ENCODE measurements around the gene SLC2A9. TPM values are rescaled to one million over a fixed set of nuclear protein-coding genes. Genes with fewer than 3 reads are reported as not detected.

Gene SLC2A9
- total RNA-seq, 1 donor from 2014 or later = 8.2 TPM

- Histone ChIP-seq H3K36me3 (no peaks in the 10 kb centered on the region), H3K9me3 (replicated peaks) (no peaks in the 10 kb centered on the region), H3K27me3 (ENCODE audit: low read depth) (no peaks in the 10 kb centered on the region), H3K27ac (replicated peaks) (no peak overlapping the region), H3K4me3 (no peak overlapping the region), H3K4me1 (no peaks in the 10 kb centered on the region)
- intact Hi-C loops (cut with micrococcal nuclease) = no loop called here
- no peak for DNase-seq
- no peak for TF ChIP-seq CTCF (IDR thresholded peaks at IDR 0.05; ENCODE audit: borderline replicate concordance)
These were observed 66.8 kb downstream of the SLC2A9 start for GRCh38 chr4:9954468-9954867.

- H3K27me3 ChIP-seq (ENCODE audit: low read depth) = no peaks in the 10 kb centered on the region
- no peak for TF ChIP-seq CTCF (IDR thresholded peaks at IDR 0.05; ENCODE audit: borderline replicate concordance)
- intact Hi-C loops (cut with micrococcal nuclease) = no loop called here
- no peak overlapping the region for H3K4me3 ChIP-seq
- DNase-seq = no peak
- no peaks in the 10 kb centered on the region for H3K4me1 ChIP-seq
- H3K27ac ChIP-seq (replicated peaks) = no peak overlapping the region
- no peaks in the 10 kb centered on the region for H3K36me3 ChIP-seq
- H3K9me3 ChIP-seq (replicated peaks) = no peaks in the 10 kb centered on the region
These were observed 68.2 kb downstream of the SLC2A9 start for GRCh38 chr4:9953089-9953488.

GRCh38 chr4:9952415-9952950 is 68.8 kb downstream of the SLC2A9 start:
- H3K4me3 ChIP-seq = no peak overlapping the region
- DNase-seq = no peak
- H3K36me3 ChIP-seq = no peaks in the 10 kb centered on the region
- TF ChIP-seq CTCF (IDR thresholded peaks at IDR 0.05; ENCODE audit: borderline replicate concordance) = no peak
- no peaks in the 10 kb centered on the region for H3K9me3 ChIP-seq (replicated peaks)
- H3K4me1 ChIP-seq = peaks cover 5% of the 10 kb centered on the region
- H3K27ac ChIP-seq (replicated peaks) = no peak overlapping the region
- intact Hi-C loops (cut with micrococcal nuclease) = no loop called here
- no peaks in the 10 kb centered on the region for H3K27me3 ChIP-seq (ENCODE audit: low read depth)

GRCh38 chr4:9949573-9949972 is 71.7 kb downstream of the SLC2A9 start:
- Histone ChIP-seq H3K4me1 (peaks cover 14% of the 10 kb centered on the region), H3K9me3 (replicated peaks) (no peaks in the 10 kb centered on the region), H3K36me3 (no peaks in the 10 kb centered on the region), H3K4me3 (no peak overlapping the region), H3K27ac (replicated peaks) (no peak overlapping the region), H3K27me3 (ENCODE audit: low read depth) (no peaks in the 10 kb centered on the region)
- no peak for DNase-seq
- no peak for TF ChIP-seq CTCF (IDR thresholded peaks at IDR 0.05; ENCODE audit: borderline replicate concordance)
- intact Hi-C loops (cut with micrococcal nuclease) = no loop called here

GRCh38 chr4:9947168-9948062 is 73.9 kb downstream of the SLC2A9 start:
- Histone ChIP-seq H3K4me1 (peaks cover 14% of the 10 kb centered on the region), H3K36me3 (no peaks in the 10 kb centered on the region), H3K9me3 (replicated peaks) (no peaks in the 10 kb centered on the region), H3K27me3 (ENCODE audit: low read depth) (no peaks in the 10 kb centered on the region), H3K27ac (replicated peaks) (peak overlapping the region; percentile 82), H3K4me3 (no peak overlapping the region)
- TF ChIP-seq CTCF (IDR thresholded peaks at IDR 0.05; ENCODE audit: borderline replicate concordance) = no peak
- DNase-seq = no peak
- intact Hi-C loops (cut with micrococcal nuclease) = no loop called here
